Gastroesophageal sphincter (tissue), 4 donors: ENCODE results near the gene ADGRD2. TPM values are rescaled to one million over a fixed set of nuclear protein-coding genes. Genes with fewer than 3 reads are reported as not detected.

Source experiments
- ATAC-seq: fragments of 150-250 bp; one replicate; pipeline ENCODE4 v1.9.1; 2016; ENCODE audit warnings: mild to moderate bottlenecking, moderate library complexity
- H3K27ac ChIP-seq, 4 donors: fragments of 200-600 bp; sonication (generic) in 3 of 4; 1 replicate in 3 of 4; 2 replicates in 1 of 4; pipeline ENCODE4 v1.5.1; 2016 to 2019
- H3K27me3 ChIP-seq: fragments of 200-600 bp; sonication (generic); one replicate; pipeline ENCODE4 v1.5.1; 2019
- H3K36me3 ChIP-seq, 2 donors: fragments of 200-600 bp; sonication (generic); one replicate each; pipeline ENCODE4 v1.5.1; 2019; ENCODE audit warnings: control low read depth in 1 of 2
- H3K4me1 ChIP-seq, 3 donors: fragments of 200-600 bp; sonication (generic); 1 replicate in 2 of 3; 2 replicates in 1 of 3; pipeline ENCODE4 v1.5.1; 2016 to 2019; ENCODE audit warnings: control low read depth in 2 of 3
- H3K4me3 ChIP-seq, 2 donors: fragments of 200-600 bp; sonication (generic); one replicate each; pipeline ENCODE4 v1.5.1; 2019; ENCODE audit warnings: mild to moderate bottlenecking in 1 of 2, moderate library complexity in 1 of 2
- H3K9me3 ChIP-seq, 3 donors: fragments of 200-600 bp; sonication (generic); one replicate each; pipeline ENCODE4 v1.5.1; 2017 to 2019; ENCODE audit warnings: control low read depth in 2 of 3
- EP300 ChIP-seq: sonication (generic); formaldehyde crosslinking; IDR thresholded peaks from one replicate; pipeline ENCODE4 v1.6.1; 2017; ENCODE audit warnings: antibody characterized with exemption, mild to moderate bottlenecking
- POLR2A ChIP-seq, 2 donors: fragments of 450-650 bp; IDR thresholded peaks; one replicate each; pipeline ENCODE4 v1.6.1; 2017; ENCODE audit warnings: antibody characterized with exemption in 2 of 2, mild to moderate bottlenecking in 2 of 2, moderate library complexity in 1 of 2
- POLR2AphosphoS5 ChIP-seq: sonication (generic); formaldehyde crosslinking; IDR thresholded peaks from one replicate; pipeline ENCODE4 v1.6.1; 2017; ENCODE audit warnings: antibody characterized with exemption
- WGBS, 2 donors: methylation state at CpG; one replicate each; pipeline ENCODE4 v1.1.5; 2018; ENCODE audit warnings: low coverage in 1 of 2; 5-methylcytosine and 5-hydroxymethylcytosine counted together
- total RNA-seq, 4 donors: library from RNA; depleted of rRNA; stranded (reverse); fragments of >200 nt; gene quantifications; one replicate each; pipeline ENCODE4 v1.1.0, GENCODE V29; 2016
- TF ChIP-seq, protein P1 (sequence below), 4 experiments: fragments of 200-600 bp in 2 of 4; fragments of 450-650 bp in 2 of 4; sonication (generic) in 1 of 4; IDR thresholded peaks; one replicate each; pipeline ENCODE4 v1.5.1; 2017 to 2019; ENCODE audit warnings: antibody characterized with exemption in 4 of 4, mild to moderate bottlenecking in 2 of 4, moderate library complexity in 2 of 4

Gene ADGRD2
- total RNA-seq, 4 donors from 2014 or later = not detected

DNA sequence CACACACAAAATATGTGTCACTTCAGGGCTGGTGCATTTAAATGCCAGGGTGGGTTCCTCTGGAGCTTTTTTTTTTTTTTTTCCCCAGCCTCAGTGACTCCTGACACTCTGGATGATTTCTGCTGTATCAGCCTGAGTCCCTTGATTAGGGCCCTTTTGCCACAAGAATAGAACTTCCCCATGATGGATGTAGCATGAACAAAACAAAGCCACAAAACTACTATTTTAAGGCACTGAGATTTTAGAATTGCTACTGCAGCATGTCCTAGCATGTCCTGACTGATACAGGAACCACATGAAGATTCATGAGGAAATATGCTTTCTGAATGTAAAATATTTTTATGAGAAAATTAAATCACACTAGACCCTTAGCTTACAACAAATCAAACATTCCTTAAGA lies 13.9 kb upstream of the ADGRD2 start:
- TF ChIP-seq POLR2A (IDR thresholded peaks at IDR 0.05) = no peak
- TF ChIP-seq EP300 = no peak
- TF ChIP-seq, protein P1, sequence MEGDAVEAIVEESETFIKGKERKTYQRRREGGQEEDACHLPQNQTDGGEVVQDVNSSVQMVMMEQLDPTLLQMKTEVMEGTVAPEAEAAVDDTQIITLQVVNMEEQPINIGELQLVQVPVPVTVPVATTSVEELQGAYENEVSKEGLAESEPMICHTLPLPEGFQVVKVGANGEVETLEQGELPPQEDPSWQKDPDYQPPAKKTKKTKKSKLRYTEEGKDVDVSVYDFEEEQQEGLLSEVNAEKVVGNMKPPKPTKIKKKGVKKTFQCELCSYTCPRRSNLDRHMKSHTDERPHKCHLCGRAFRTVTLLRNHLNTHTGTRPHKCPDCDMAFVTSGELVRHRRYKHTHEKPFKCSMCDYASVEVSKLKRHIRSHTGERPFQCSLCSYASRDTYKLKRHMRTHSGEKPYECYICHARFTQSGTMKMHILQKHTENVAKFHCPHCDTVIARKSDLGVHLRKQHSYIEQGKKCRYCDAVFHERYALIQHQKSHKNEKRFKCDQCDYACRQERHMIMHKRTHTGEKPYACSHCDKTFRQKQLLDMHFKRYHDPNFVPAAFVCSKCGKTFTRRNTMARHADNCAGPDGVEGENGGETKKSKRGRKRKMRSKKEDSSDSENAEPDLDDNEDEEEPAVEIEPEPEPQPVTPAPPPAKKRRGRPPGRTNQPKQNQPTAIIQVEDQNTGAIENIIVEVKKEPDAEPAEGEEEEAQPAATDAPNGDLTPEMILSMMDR (IDR thresholded peaks at IDR 0.05) = no peak
- no peak for TF ChIP-seq POLR2AphosphoS5
- H3K4me3 ChIP-seq = no peak overlapping the region
- no peak overlapping the region for H3K27ac ChIP-seq
- H3K4me1 ChIP-seq = no peaks in the 10 kb centered on the region
- H3K27me3 ChIP-seq = peaks cover 45% of the 10 kb centered on the region
- peaks cover 0 to 12% (median 0%) of the 10 kb centered on the region in 3 donors for H3K9me3 ChIP-seq
- H3K36me3 ChIP-seq = no peaks in the 10 kb centered on the region
- ATAC-seq = no peak

DNA sequence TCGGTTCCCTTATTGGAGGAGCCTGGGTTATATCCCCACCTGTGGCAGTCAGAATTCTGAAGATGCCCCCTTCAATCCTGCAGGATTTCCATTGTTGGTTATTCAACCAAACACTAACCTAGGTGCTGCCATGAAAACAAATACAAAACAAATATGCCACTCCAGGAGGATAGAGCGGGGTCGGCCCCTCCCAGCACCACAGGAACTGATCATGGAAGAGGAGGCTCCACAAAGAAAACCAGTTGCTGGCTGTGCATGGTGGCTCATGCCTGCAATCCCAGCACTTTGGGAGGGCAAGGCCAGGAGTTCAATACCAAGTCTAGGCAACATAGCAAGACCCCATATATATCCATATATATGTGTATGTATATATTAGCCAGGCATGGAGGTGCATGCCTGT lies 13.2 kb upstream of the ADGRD2 start:
- Histone ChIP-seq H3K27ac (no peak overlapping the region), H3K4me3 (no peak overlapping the region), H3K27me3 (peaks cover 51% of the 10 kb centered on the region), H3K4me1 (no peaks in the 10 kb centered on the region), H3K9me3 (peaks cover 0 to 12% (median 0%) of the 10 kb centered on the region in 3 donors), H3K36me3 (no peaks in the 10 kb centered on the region)
- WGBS, 2 donors = 100% methylated on average over 3 of the region's 3 CpGs; no CpG with 5 or more reads in 1 of the 2 donors
- ATAC-seq = no peak
- TF ChIP-seq POLR2A (IDR thresholded peaks at IDR 0.05) = no peak
- no peak for TF ChIP-seq POLR2AphosphoS5
- TF ChIP-seq, protein P1 (IDR thresholded peaks at IDR 0.05) = no peak
- no peak for TF ChIP-seq EP300

DNA sequence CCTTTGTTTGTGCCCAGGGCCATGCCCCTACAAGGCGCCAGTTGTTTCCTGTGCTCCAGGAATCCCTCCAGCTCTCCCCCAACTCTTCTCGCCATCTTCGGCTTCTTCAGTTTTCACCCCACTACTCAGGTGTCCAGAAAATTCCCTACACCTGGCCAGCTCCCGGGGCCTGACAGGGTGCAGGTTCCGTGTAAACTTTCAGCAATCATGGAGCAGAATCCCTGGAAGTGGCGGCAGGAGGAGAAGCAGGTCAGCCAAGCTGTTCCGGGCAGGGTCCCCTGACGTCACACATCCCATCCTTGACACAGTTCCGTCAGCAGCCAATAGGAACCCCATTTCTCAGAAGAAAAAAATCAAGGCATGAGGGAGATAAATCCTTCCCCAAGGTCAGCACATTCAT lies 12.2 kb upstream of the ADGRD2 start:
- no peaks in the 10 kb centered on the region for H3K4me1 ChIP-seq
- peaks cover 0 to 15% (median 0%) of the 10 kb centered on the region in 3 donors for H3K9me3 ChIP-seq
- 83 to 93% methylated on average over 4 to 8 of the region's 9 CpGs for WGBS, 2 donors
- ATAC-seq = no peak
- H3K36me3 ChIP-seq = no peaks in the 10 kb centered on the region
- peaks cover 48% of the 10 kb centered on the region for H3K27me3 ChIP-seq
- no peak overlapping the region for H3K27ac ChIP-seq
- H3K4me3 ChIP-seq = no peak overlapping the region
- TF ChIP-seq POLR2A (IDR thresholded peaks at IDR 0.05) (no peak), EP300 (no peak), POLR2AphosphoS5 (no peak)
- TF ChIP-seq, protein P1 (IDR thresholded peaks at IDR 0.05) = no peak

DNA sequence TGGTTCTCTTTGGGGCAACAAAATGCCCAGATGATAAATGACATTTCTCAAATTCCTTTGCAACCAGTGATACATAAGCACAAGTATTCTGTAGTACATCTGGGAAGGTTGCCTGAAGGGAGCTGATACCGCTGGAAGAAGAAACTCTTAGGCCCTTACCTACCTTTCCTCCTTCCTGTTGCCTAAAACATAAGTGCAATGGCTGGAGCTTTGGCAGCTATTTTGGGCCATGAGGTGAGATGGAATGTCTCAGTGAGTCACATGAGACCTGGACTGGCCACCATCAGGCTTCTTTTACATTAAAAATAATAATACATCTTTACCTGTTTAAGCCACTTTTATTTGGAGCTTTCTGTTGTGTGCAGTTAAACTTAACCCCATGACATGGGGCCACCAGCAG lies 11.2 kb upstream of the ADGRD2 start:
- no peak overlapping the region for H3K27ac ChIP-seq
- peaks cover 0 to 15% (median 0%) of the 10 kb centered on the region in 3 donors for H3K9me3 ChIP-seq
- 83 to 100% methylated on average over 1 of the region's 1 CpG for WGBS, 2 donors
- no peak for ATAC-seq
- H3K4me3 ChIP-seq = no peak overlapping the region
- no peaks in the 10 kb centered on the region for H3K4me1 ChIP-seq
- no peaks in the 10 kb centered on the region for H3K36me3 ChIP-seq
- no peak for TF ChIP-seq POLR2AphosphoS5
- peaks cover 48% of the 10 kb centered on the region for H3K27me3 ChIP-seq

DNA sequence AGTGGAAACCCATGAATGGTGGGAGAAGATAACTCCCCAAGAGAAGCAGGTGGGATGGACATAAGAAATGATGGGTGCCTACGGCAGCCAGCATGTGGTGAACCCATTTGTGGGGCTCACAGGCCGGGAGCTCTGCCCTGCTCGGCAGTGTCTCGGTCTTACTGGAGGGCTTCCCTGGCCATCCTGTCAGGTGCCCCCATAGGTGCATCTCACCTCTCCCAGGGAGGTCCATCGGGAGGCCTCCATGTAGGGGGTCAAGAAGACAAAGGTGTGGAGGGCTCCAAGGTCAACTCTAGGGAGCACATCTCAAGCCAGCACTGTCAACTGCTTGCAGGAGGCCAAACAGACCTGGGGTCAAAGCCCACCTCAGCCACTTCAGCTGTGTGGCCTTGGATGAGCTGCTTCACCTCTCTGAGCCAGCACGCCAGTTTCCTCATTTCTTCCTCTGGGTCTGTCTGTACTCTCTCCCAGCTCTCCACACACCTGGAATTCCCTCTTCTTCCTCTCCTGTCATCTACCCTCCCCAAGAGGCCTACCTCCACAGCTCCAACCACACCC lies 10.5 kb upstream of the ADGRD2 start:
- no peak overlapping the region for H3K27ac ChIP-seq
- no peak for ATAC-seq
- H3K4me3 ChIP-seq = no peak overlapping the region
- WGBS, 2 donors = 86 to 100% methylated on average over 1 of the region's 6 CpGs
- no peak for TF ChIP-seq POLR2A (IDR thresholded peaks at IDR 0.05)
- TF ChIP-seq POLR2AphosphoS5 = no peak
- TF ChIP-seq, protein P1 (IDR thresholded peaks at IDR 0.05) = no peak
- no peak for TF ChIP-seq EP300
- peaks cover 48% of the 10 kb centered on the region for H3K27me3 ChIP-seq
- peaks cover 0 to 15% (median 0%) of the 10 kb centered on the region in 3 donors for H3K9me3 ChIP-seq
- H3K36me3 ChIP-seq = no peaks in the 10 kb centered on the region
- H3K4me1 ChIP-seq = no peaks in the 10 kb centered on the region
